KMS-11 (cell line): ENCODE results near the gene COBL.

ENCODE experiments used
- H2AFZ ChIP-seq: fragments of 200-600 bp; sonication (generic); 2 replicates; pipeline ENCODE4 v1.6.1; 2016; ENCODE audit warnings: antibody characterized with exemption, mixed run types, low read depth
- H3K27ac ChIP-seq: fragments of 200-600 bp; sonication (generic); 2 replicates; pipeline ENCODE4 v1.6.1; 2016; ENCODE audit warnings: mild to moderate bottlenecking, mixed run types
- H3K27me3 ChIP-seq: fragments of 200-600 bp; sonication (generic); 2 replicates; pipeline ENCODE4 v1.6.1; 2017; ENCODE audit warnings: mild to moderate bottlenecking, low read depth, mixed run types, moderate library complexity; ENCODE audit not compliant: insufficient read depth
- H3K36me3 ChIP-seq: fragments of 200-600 bp; sonication (generic); 2 replicates; pipeline ENCODE4 v1.6.1; 2017; ENCODE audit warnings: mild to moderate bottlenecking, mixed run types; ENCODE audit not compliant: insufficient read depth
- H3K4me1 ChIP-seq: fragments of 200-600 bp; sonication (generic); 2 replicates; pipeline ENCODE4 v1.6.1; 2016; ENCODE audit warnings: mild to moderate bottlenecking, low read depth, mixed run types; ENCODE audit not compliant: poor library complexity, severe bottlenecking
- H3K4me2 ChIP-seq: fragments of 200-600 bp; sonication (generic); 2 replicates; pipeline ENCODE4 v1.7.0; 2016; ENCODE audit warnings: mild to moderate bottlenecking, mixed run types
- H3K4me3 ChIP-seq: fragments of 200-600 bp; sonication (generic); IDR thresholded peaks from 2 replicates; pipeline ENCODE4 v1.6.1; 2017; ENCODE audit warnings: low read depth, low read length, mixed read lengths; ENCODE audit not compliant: insufficient read depth
- H3K79me2 ChIP-seq: fragments of 200-600 bp; sonication (generic); 2 replicates; pipeline ENCODE4 v1.6.1; 2016; ENCODE audit warnings: low read depth, mixed run types; ENCODE audit not compliant: insufficient read depth
- H3K9ac ChIP-seq: fragments of 200-600 bp; sonication (generic); 2 replicates; pipeline ENCODE4 v1.6.1; 2016; ENCODE audit warnings: mild to moderate bottlenecking, mixed run types
- H4K20me1 ChIP-seq: fragments of 200-600 bp; sonication (generic); 2 replicates; pipeline ENCODE4 v1.6.1; 2016; ENCODE audit warnings: mild to moderate bottlenecking, mixed run types; ENCODE audit not compliant: insufficient read depth
- TF ChIP-seq, protein P1 (sequence below): fragments of 200-600 bp; sonication (generic); conservative IDR thresholded peaks from 2 replicates; pipeline ENCODE4 v1.6.1; 2017; ENCODE audit warnings: low read depth, mild to moderate bottlenecking, antibody characterized with exemption, low read length, moderate library complexity, mixed read lengths

COBL gene

DNA sequence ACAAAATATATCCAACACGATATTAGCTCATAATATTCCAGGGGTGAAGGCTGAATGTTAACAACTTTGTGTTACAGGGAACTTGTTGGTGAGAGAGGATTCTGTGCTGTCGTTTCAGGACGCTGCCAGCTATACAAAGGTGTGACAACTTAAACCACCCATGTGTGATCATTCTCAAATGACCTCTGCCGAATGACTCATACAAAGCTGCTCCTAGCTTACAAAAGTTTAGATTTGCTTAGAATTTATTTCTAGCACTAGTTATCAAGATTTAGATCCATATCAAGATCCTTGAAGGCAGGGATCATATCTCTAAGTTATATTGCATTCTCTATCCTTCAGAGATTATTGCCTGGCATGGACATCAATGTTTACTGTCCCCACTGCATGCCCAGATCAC is 65.3 kb downstream of the COBL start:
- no peaks in the 10 kb centered on the region for H3K27me3 ChIP-seq
- H3K27ac ChIP-seq, result no peak overlapping the region
- no peaks in the 10 kb centered on the region for H3K4me1 ChIP-seq
- H4K20me1 ChIP-seq, result no peaks in the 10 kb centered on the region
- no peak overlapping the region for H2AFZ ChIP-seq
- H3K36me3 ChIP-seq, result no peaks in the 10 kb centered on the region
- no peak overlapping the region for H3K4me3 ChIP-seq
- H3K4me2 ChIP-seq, result no peak overlapping the region
- TF ChIP-seq, protein P1, sequence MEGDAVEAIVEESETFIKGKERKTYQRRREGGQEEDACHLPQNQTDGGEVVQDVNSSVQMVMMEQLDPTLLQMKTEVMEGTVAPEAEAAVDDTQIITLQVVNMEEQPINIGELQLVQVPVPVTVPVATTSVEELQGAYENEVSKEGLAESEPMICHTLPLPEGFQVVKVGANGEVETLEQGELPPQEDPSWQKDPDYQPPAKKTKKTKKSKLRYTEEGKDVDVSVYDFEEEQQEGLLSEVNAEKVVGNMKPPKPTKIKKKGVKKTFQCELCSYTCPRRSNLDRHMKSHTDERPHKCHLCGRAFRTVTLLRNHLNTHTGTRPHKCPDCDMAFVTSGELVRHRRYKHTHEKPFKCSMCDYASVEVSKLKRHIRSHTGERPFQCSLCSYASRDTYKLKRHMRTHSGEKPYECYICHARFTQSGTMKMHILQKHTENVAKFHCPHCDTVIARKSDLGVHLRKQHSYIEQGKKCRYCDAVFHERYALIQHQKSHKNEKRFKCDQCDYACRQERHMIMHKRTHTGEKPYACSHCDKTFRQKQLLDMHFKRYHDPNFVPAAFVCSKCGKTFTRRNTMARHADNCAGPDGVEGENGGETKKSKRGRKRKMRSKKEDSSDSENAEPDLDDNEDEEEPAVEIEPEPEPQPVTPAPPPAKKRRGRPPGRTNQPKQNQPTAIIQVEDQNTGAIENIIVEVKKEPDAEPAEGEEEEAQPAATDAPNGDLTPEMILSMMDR, result no peak
- H3K9ac ChIP-seq, result no peak overlapping the region
- no peaks in the 10 kb centered on the region for H3K79me2 ChIP-seq

DNA sequence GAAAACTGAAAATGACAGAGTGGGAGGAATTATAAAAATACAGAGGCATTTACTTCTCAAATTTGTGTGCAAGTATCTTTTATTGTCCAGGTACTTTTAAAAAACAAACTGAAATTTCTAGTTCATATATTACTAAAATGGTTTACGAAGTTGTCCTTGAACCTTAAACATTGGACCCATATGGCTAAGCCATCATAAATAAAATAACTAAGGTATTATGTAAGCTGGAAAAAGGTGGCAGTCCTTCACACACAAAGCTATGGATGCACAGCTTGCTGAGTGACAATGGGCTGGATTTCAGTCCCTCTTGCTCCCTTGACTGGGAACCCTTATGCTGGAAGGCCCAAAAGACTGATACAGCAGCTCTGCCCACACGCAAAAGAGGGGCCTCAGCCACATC is 66.1 kb downstream of the COBL start:
- Histone ChIP-seq H2AFZ (no peak overlapping the region), H3K4me2 (no peak overlapping the region), H3K4me3 (no peak overlapping the region), H3K4me1 (no peaks in the 10 kb centered on the region), H3K9ac (no peak overlapping the region), H3K36me3 (no peaks in the 10 kb centered on the region), H3K79me2 (no peaks in the 10 kb centered on the region), H3K27me3 (no peaks in the 10 kb centered on the region), H3K27ac (no peak overlapping the region), H4K20me1 (no peaks in the 10 kb centered on the region)
- TF ChIP-seq, protein P1, result no peak

DNA sequence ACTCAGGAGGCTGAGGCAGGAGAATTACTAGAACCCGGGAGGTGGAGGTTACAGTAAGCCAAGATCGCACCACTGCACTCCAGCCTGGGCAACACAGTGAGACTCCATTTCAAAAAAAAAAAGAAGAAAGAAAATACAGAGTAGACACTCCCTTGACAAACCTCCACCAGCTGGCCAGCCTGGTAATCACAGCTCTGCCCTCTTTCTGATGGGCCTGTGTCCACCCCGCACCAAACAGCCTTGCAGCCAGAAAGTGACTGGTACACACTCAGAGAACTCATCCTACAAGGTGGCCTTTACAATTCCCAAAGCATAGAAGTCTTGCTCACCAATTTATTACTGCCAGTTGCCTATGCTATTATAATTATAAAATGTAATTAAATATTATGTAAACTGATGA is 66.6 kb downstream of the COBL start:
- H3K4me2 ChIP-seq, result no peak overlapping the region
- H3K36me3 ChIP-seq, result no peaks in the 10 kb centered on the region
- no peaks in the 10 kb centered on the region for H4K20me1 ChIP-seq
- H3K27ac ChIP-seq, result no peak overlapping the region
- no peaks in the 10 kb centered on the region for H3K4me1 ChIP-seq
- TF ChIP-seq, protein P1, result no peak
- no peak overlapping the region for H3K4me3 ChIP-seq
- H3K27me3 ChIP-seq, result no peaks in the 10 kb centered on the region
- H3K9ac ChIP-seq, result no peak overlapping the region
- no peaks in the 10 kb centered on the region for H3K79me2 ChIP-seq
- H2AFZ ChIP-seq, result no peak overlapping the region

DNA sequence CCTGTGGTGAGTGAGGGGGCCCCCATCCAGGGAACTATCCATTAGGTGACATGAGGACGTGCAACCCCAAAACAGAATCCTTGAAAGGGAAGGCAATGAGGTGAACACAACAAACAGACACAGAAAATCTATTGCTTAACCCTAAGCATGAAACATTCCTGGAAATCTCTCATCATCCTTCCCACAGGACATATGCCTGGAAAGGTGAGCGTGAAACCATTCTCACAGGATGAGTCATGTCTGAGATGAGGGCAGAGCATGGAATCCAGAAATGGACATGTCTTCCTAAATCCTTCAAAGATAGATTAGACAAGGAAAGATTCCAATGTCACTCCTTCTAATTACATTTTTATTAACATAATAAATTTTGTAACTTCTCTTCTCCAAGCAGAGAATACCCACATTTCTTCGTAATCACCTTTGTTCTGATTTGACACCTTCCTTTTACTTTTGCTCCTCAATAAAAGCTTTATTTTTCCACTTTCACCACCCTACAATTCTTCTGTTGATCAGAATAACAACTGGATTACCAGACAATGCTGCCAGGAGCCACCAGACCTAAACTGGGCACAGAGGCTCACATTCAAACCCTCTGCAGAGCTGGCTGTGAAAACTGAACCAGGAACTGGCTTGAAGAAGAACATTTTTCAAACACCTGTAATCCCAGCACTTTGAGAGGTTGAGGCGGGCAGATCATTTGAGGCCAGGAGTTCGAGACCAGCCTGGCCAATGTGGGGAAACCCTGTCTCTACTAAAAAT is 67.2 kb downstream of the COBL start:
- H3K27ac ChIP-seq, result no peak overlapping the region
- TF ChIP-seq, protein P1, result no peak
- H3K4me2 ChIP-seq, result no peak overlapping the region
- H3K79me2 ChIP-seq, result no peaks in the 10 kb centered on the region
- H3K27me3 ChIP-seq, result no peaks in the 10 kb centered on the region
- no peaks in the 10 kb centered on the region for H3K4me1 ChIP-seq
- no peak overlapping the region for H3K4me3 ChIP-seq
- no peak overlapping the region for H2AFZ ChIP-seq
- no peak overlapping the region for H3K9ac ChIP-seq
- H4K20me1 ChIP-seq, result no peaks in the 10 kb centered on the region
- H3K36me3 ChIP-seq, result no peaks in the 10 kb centered on the region
